ENCODE measurements around the gene VWA2.

The VWA2 gene

GRCh38 chr10:114297136-114297705 is 58.2 kb downstream of the VWA2 start:
- Histone ChIP-seq H3K27me3 (ENCODE audit: insufficient read depth, low read length) (no peaks in the 10 kb centered on the region), H3K4me3 (ENCODE audit: low read length) (no peak overlapping the region), H2AFZ (ENCODE audit: low read depth, low read length) (no peak overlapping the region), H3K36me3 (ENCODE audit: insufficient read depth, low read length) (no peaks in the 10 kb centered on the region), H3K9me3 (ENCODE audit: low read length) (peaks cover 6% of the 10 kb centered on the region), H3K4me1 (ENCODE audit: insufficient read depth, low read length) (no peaks in the 10 kb centered on the region)

DNA sequence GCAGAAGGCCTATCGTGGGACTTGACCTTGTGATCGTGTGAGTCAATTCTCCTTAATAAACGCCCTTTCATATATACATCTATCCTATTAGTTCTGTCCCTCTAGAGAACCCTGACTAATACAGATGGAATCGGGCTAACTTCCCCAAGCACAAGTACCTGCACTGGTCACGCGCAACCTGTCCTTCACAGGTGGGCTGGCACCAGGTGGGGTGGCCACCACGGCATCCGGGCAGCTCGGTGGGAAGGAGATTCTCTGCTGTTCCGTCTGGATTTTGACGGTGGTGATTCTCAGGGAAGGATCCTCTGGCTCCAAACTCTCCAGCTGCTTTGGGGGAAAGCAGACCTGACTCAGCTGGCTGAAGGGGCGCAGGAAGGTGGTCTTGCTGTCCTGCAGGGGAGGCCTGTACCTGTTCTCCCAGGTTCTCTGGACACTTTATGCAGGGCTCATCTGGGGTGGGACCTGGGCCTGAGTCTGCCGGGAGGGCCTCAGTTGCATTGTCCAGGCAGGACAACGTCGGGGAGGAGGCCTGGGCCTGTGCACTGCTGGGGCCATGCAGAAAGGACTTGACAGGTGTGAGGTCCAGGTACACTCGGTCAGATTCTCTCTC is 61.1 kb downstream of the VWA2 start:
- Histone ChIP-seq H3K9me3 (ENCODE audit: low read length) (peaks cover 6% of the 10 kb centered on the region), H2AFZ (ENCODE audit: low read depth, low read length) (no peak overlapping the region), H3K36me3 (ENCODE audit: insufficient read depth, low read length) (no peaks in the 10 kb centered on the region), H3K4me1 (ENCODE audit: insufficient read depth, low read length) (peaks cover 4% of the 10 kb centered on the region), H3K27me3 (ENCODE audit: insufficient read depth, low read length) (no peaks in the 10 kb centered on the region), H3K4me3 (ENCODE audit: low read length) (no peak overlapping the region)

- H3K36me3 ChIP-seq (ENCODE audit: insufficient read depth, low read length), result no peaks in the 10 kb centered on the region
- H3K4me1 ChIP-seq (ENCODE audit: insufficient read depth, low read length), result peaks cover 4% of the 10 kb centered on the region
- no peak overlapping the region for H2AFZ ChIP-seq (ENCODE audit: low read depth, low read length)
- no peak overlapping the region for H3K4me3 ChIP-seq (ENCODE audit: low read length)
- H3K27me3 ChIP-seq (ENCODE audit: insufficient read depth, low read length), result no peaks in the 10 kb centered on the region
- peaks cover 6% of the 10 kb centered on the region for H3K9me3 ChIP-seq (ENCODE audit: low read length)
Measured at GRCh38 chr10:114301177-114301576, 62.1 kb downstream of the VWA2 start.

- Histone ChIP-seq H3K27me3 (ENCODE audit: insufficient read depth, low read length) (no peaks in the 10 kb centered on the region), H3K4me3 (ENCODE audit: low read length) (no peak overlapping the region), H3K36me3 (ENCODE audit: insufficient read depth, low read length) (no peaks in the 10 kb centered on the region), H3K9me3 (ENCODE audit: low read length) (no peaks in the 10 kb centered on the region), H2AFZ (ENCODE audit: low read depth, low read length) (no peak overlapping the region), H3K4me1 (ENCODE audit: insufficient read depth, low read length) (peaks cover 4% of the 10 kb centered on the region)
Measured at GRCh38 chr10:114301951-114302710, 63.1 kb downstream of the VWA2 start.

- no peaks in the 10 kb centered on the region for H3K36me3 ChIP-seq (ENCODE audit: insufficient read depth, low read length)
- H3K4me1 ChIP-seq (ENCODE audit: insufficient read depth, low read length), result peaks cover 11% of the 10 kb centered on the region
- no peaks in the 10 kb centered on the region for H3K27me3 ChIP-seq (ENCODE audit: insufficient read depth, low read length)
- no peaks in the 10 kb centered on the region for H3K9me3 ChIP-seq (ENCODE audit: low read length)
- peak overlapping the region; percentile 80 for H2AFZ ChIP-seq (ENCODE audit: low read depth, low read length)
- H3K4me3 ChIP-seq (ENCODE audit: low read length), result no peak overlapping the region
Measured at GRCh38 chr10:114303556-114303955, 64.5 kb downstream of the VWA2 start.

DNA sequence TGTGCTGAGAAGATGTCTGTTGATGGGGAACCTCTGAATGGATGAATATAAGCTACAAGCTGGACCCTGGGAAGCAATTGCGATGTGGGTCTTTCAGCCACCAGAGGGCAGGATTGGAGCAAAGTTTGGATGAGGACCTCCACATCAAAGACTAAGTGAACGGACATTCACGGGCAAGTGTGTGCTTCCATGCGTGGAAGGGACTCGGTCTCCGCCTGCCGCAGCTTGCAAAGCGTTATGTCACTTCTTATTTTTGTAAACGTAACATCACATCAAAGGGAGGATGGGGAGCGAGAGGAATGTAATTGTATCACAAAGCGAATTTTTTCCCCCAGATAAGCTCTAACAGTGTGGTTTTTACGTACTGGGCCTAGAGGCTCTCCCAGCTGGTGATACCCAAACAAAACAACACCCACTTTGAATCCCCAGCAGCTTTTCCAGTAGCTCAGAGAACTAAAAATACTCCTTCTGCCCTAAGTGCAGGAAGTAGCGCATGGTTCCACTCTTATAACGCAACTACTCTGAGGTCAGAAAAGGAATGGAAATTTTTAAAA is 65.0 kb downstream of the VWA2 start:
- no peaks in the 10 kb centered on the region for H3K27me3 ChIP-seq (ENCODE audit: insufficient read depth, low read length)
- no peaks in the 10 kb centered on the region for H3K9me3 ChIP-seq (ENCODE audit: low read length)
- H3K36me3 ChIP-seq (ENCODE audit: insufficient read depth, low read length), result no peaks in the 10 kb centered on the region
- peaks cover 15% of the 10 kb centered on the region for H3K4me1 ChIP-seq (ENCODE audit: insufficient read depth, low read length)
- peak overlapping the region; percentile 60 for H3K4me3 ChIP-seq (ENCODE audit: low read length)
- H2AFZ ChIP-seq (ENCODE audit: low read depth, low read length), result peak overlapping the region; percentile 80

GRCh38 chr10:114304571-114305421 is 65.7 kb downstream of the VWA2 start:
- Histone ChIP-seq H3K9me3 (ENCODE audit: low read length) (no peaks in the 10 kb centered on the region), H3K4me1 (ENCODE audit: insufficient read depth, low read length) (peaks cover 15% of the 10 kb centered on the region), H2AFZ (ENCODE audit: low read depth, low read length) (peak overlapping the region; percentile 80), H3K36me3 (ENCODE audit: insufficient read depth, low read length) (no peaks in the 10 kb centered on the region), H3K27me3 (ENCODE audit: insufficient read depth, low read length) (no peaks in the 10 kb centered on the region), H3K4me3 (ENCODE audit: low read length) (peak overlapping the region; percentile 60)

DNA sequence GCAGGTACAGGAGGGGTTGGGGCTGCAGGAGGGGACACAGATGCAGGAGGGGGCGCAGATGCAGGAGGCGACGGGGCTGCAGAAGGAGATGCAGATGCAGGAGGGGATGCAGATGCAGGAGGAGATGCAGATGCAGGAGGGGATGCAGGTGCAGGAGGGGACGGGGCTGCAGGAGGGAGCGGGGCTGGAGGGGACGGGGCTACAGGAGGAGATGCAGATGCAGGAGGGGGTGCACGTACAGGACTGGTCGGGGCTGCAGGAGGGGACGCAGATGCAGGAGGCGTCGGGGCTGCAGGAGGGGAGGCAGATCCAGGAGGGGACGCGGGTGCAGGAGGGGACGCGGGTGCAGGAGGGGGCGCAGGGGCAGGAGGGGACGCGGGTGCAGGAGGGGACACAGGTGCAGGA is 66.5 kb downstream of the VWA2 start:
- peaks cover 15% of the 10 kb centered on the region for H3K4me1 ChIP-seq (ENCODE audit: insufficient read depth, low read length)
- H3K4me3 ChIP-seq (ENCODE audit: low read length), result peak overlapping the region; percentile 60
- H3K36me3 ChIP-seq (ENCODE audit: insufficient read depth, low read length), result no peaks in the 10 kb centered on the region
- H2AFZ ChIP-seq (ENCODE audit: low read depth, low read length), result no peak overlapping the region
- H3K27me3 ChIP-seq (ENCODE audit: insufficient read depth, low read length), result no peaks in the 10 kb centered on the region
- H3K9me3 ChIP-seq (ENCODE audit: low read length), result no peaks in the 10 kb centered on the region

- no peak overlapping the region for H3K4me3 ChIP-seq (ENCODE audit: low read length)
- H3K4me1 ChIP-seq (ENCODE audit: insufficient read depth, low read length), result peaks cover 15% of the 10 kb centered on the region
- H2AFZ ChIP-seq (ENCODE audit: low read depth, low read length), result no peak overlapping the region
- no peaks in the 10 kb centered on the region for H3K27me3 ChIP-seq (ENCODE audit: insufficient read depth, low read length)
- H3K36me3 ChIP-seq (ENCODE audit: insufficient read depth, low read length), result no peaks in the 10 kb centered on the region
- H3K9me3 ChIP-seq (ENCODE audit: low read length), result no peaks in the 10 kb centered on the region
Measured at GRCh38 chr10:114306116-114306973, 67.3 kb downstream of the VWA2 start.

DNA sequence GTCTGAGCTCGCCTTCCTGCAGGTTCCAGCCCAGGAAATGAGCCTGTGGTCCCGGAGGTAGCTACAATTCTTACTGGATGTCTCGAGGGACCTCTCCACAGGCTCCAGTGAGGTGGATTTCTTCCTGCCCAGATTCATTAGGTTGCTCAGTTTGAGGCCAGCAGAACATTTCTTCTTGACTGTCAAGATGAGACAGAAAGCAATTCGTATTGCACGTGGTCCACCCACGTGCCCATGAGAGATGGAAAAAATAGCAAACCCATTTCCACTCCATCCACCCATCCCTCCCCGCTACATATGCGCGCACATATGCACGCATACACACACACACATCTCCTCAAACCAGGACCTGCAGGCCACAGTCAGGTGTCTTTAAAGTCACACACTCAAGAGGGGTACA is 68.7 kb downstream of the VWA2 start:
- no peaks in the 10 kb centered on the region for H3K27me3 ChIP-seq (ENCODE audit: insufficient read depth, low read length)
- no peaks in the 10 kb centered on the region for H3K36me3 ChIP-seq (ENCODE audit: insufficient read depth, low read length)
- H3K9me3 ChIP-seq (ENCODE audit: low read length), result no peaks in the 10 kb centered on the region
- H2AFZ ChIP-seq (ENCODE audit: low read depth, low read length), result no peak overlapping the region
- peaks cover 15% of the 10 kb centered on the region for H3K4me1 ChIP-seq (ENCODE audit: insufficient read depth, low read length)
- no peak overlapping the region for H3K4me3 ChIP-seq (ENCODE audit: low read length)

- H3K27me3 ChIP-seq (ENCODE audit: insufficient read depth, low read length), result no peaks in the 10 kb centered on the region
- peaks cover 15% of the 10 kb centered on the region for H3K4me1 ChIP-seq (ENCODE audit: insufficient read depth, low read length)
- H3K9me3 ChIP-seq (ENCODE audit: low read length), result no peaks in the 10 kb centered on the region
- H3K4me3 ChIP-seq (ENCODE audit: low read length), result no peak overlapping the region
- no peak overlapping the region for H2AFZ ChIP-seq (ENCODE audit: low read depth, low read length)
- H3K36me3 ChIP-seq (ENCODE audit: insufficient read depth, low read length), result no peaks in the 10 kb centered on the region
Measured at GRCh38 chr10:114308531-114309363, 69.7 kb downstream of the VWA2 start.

GRCh38 chr10:114309364-114309651 is 70.3 kb downstream of the VWA2 start:
- Histone ChIP-seq H3K9me3 (ENCODE audit: low read length) (no peaks in the 10 kb centered on the region), H2AFZ (ENCODE audit: low read depth, low read length) (no peak overlapping the region), H3K27me3 (ENCODE audit: insufficient read depth, low read length) (no peaks in the 10 kb centered on the region), H3K4me3 (ENCODE audit: low read length) (no peak overlapping the region), H3K4me1 (ENCODE audit: insufficient read depth, low read length) (peaks cover 12% of the 10 kb centered on the region), H3K36me3 (ENCODE audit: insufficient read depth, low read length) (no peaks in the 10 kb centered on the region)

Data from neuron (in vitro differentiated cells).